AG08396 (cell line): ENCODE measurements around the gene MED26.

Experiments used
- DNase-seq: peaks from one replicate; pipeline ENCODE4 v3.0.0; 2012; ENCODE audit warnings: low spot score, mixed read lengths

Gene MED26

DNA sequence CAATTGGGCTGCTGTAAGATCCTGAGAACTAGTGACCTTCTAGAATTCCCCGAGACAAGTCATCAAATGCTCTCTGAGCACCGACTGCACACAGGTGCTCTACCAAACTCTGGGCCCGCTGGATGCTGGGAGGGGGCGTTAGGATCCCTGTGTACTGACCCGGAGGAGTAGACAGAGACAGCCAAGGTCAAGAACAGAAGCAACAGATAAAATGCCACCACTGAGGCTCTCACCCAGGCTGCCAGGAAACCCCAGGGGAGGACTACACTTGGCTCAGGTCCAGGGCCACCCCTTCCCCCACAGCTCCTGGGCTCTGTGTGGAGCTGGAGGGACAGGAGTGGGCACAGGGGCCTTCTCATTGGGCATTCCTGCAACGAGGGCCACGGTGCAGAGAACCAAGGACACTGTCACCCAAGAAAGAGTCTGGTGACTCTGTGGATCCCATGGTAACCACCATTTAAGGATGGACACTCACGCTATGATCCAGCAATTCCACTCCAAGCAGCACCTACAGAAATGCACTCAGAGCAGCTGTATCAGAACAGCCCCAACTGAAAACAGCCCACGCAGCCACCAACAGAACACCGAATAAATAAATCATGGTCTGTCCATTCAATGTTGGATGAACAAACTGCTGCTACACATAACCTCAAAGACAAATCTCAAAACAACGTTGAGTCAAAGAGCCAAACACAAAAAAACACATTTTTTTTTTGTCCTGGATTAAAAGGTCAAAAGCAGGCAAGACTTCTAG lies 39.0 kb downstream of the MED26 start:
- DNase-seq: no peak

DNA sequence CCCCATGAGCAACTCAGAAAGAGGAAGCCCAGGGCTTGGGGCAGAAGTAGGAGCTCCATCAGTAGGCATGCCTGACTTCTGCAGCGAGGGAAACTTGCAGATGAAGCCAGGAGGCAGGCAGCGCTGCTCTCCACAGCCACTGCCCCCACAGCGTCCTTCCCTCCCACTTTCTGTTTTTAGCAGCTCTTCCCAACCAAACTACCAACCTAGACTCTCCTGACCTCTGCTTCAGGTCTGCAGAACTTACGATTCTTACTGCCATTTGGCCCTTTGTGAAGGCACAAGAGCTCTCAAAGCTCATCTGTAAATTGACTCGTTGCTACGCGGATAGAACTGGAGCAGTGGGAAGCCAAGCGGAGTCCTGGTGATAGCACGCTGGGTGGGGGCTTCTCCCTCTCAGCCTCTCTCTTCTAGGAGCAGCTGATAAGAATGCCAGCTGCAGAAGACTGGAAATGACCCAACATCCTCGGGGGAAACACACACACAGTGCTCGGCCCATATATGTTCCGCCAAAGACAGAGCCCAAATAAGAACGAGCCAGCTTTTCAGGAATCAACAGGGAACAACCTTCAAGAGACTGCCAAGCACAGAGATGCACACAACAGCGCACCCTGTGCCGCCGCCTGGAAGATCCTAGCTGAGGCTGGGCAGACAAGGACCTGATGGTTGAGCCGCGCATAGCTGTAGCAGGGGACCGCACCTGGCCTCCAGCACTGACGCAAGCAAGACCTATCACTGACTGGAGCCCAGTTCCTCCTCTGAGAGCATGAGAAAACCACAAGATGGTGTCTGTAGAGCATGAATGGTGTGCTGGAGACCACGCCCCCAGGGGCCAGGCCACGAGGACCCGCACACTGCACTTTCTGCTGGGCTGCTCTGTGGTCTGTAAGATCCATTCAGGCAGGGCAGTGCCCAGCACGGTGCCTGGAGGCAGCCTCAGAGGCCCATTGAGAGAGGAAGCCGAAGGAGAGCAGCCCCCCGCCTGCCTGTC lies 39.9 kb downstream of the MED26 start:
- no peak for DNase-seq

- no peak for DNase-seq
Measured at GRCh38 chr19:16586991-16587832, 40.8 kb downstream of the MED26 start.

DNA sequence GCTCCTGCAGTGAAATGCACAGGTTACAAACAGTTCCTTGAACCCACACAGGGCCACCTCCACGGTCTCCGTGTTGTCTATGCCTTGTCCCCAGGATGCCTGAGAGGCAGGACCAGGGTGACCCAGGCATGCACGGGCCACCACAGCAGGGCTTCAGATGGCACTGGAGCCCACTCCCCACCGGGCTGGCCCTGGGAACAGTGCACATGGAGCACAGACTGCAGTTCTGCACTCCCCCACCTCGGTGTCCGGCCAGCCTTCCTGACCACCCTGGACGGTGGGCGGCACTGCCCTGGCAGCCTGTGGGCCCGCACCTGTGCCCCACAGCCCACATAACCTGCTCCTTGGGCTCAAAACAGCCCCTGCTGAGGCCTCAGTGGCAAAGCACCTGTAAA lies 41.5 kb downstream of the MED26 start:
- DNase-seq: no peak

GRCh38 chr19:16585808-16586476 lies 42.1 kb downstream of the MED26 start:
- no peak for DNase-seq

DNA sequence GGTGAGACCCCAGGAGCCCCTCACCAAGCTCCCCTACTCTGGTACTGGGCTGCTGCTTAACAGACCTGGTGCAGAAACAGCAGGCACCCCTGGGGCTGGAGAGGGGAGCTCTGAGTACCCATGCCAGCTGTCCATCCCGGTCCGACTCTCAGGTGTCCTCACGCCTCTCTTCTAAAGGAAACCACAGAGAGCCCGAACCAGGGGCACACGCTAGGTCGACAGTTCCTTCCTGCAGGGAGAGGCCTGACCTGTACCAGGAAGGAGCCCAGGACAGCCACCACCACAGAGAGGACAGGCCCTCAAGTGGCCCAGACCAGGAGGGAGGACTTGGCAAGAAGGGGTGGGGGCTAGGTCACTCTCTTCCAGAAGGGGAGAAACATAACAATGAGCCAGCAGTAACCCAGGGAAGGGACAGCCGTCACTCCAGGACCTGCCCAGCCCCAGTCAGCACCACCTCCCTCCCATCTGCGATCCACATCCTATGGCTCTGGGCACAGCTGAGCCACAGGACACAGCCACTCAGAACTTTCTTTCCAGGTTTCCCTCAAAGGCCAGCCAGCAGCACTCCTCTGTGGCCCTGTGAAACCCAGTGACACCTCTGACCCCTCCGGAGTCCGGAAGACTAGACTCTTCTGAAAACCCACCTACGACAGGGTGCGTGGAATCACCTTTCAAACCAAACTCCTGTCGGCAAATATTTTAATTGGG lies 42.8 kb downstream of the MED26 start:
- no peak for DNase-seq

DNA sequence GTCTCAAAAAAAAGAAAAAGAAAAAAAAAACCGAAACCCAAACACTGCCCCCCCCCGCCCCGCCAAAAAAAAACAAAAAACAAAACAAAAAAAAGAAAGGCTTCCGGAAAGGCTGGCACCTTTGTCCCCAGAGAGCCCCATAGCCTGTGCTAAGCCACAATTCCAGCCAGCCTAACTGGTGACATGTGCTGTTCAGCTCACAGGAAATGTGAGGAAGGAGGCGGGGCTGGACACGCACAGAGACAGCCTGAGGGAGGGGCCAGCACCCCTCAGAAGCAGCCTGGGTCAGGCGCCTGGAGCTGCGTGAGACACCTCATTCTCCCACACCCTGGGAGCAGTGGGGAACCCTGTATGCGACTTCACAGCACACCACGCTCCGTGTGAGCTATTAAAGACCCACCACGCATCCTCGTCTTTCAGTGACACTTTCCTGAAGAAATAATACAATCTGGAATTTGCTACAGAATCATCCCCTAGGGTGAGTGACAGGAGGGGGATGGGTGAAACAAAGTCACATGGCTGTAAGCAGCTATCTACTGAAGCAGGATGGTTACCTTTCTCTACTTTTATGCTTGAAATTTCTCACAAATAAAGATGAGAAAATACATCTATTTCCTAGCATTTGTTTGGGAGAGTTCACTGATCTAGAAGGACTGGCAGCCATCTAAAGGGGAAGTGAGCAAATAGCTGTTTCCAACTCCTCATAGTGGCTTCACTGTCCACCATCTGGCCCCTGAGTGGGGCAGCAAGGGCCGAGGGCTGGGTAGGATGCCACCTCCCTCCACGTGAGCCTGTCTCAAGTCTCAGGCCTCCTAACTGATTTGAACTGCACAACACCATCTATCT lies 43.5 kb downstream of the MED26 start:
- DNase-seq: peak; percentile 83

DNA sequence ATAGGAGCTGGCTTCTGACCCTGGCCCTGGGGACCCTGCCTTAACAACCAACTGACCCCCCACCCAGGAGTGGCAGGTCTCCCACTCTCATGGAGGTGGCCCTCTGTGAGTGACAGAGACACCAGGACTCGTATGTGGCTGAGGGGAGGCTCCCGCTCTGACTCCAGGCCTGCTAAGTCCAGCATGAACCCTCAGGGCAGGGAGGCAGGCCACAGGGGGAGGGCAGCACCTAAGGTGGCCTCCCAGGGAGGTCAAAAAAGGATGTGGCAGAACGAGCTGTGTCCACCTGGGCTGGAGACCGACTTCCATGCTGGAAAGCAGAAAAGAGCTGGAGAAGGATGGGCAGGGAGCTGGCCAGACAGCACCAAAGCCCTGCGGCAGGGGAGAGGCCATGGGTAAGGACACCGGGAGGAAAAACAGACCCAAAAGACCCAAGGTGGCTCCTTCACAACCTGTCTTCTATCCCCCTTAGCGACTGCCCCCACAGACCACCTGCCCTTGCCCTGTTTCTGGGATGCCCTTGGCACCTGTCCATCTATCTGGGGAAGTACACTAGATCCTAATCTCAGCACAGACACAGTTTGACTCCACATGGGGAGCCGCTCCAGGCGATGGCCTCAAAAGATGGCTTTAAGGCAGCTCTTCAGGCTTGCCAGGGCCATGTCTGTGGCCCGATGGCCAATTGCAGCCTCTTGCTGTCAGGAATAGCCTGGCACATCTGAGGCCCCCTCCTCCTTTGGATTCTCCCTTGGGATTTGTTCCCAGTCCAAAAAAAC lies 45.3 kb downstream of the MED26 start:
- DNase-seq: no peak

DNA sequence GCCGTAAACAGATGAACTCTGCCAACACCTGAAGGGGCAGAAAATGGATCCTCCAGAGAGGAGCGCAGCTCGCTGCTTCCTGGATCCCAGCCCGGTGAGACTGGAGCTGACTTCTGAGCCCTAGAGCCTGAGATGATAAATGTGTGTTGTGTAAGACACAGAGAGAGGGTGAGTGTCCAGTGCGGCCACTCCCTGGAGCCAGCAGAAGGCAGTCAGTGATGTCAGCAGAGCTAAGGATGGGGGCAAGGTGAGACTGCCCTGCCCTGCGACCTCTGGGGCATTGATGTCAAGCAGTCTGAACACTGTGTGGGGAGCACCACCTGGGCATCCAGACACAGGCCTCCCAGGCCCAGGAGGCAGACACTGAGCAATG lies 46.0 kb downstream of the MED26 start:
- DNase-seq: no peak

DNA sequence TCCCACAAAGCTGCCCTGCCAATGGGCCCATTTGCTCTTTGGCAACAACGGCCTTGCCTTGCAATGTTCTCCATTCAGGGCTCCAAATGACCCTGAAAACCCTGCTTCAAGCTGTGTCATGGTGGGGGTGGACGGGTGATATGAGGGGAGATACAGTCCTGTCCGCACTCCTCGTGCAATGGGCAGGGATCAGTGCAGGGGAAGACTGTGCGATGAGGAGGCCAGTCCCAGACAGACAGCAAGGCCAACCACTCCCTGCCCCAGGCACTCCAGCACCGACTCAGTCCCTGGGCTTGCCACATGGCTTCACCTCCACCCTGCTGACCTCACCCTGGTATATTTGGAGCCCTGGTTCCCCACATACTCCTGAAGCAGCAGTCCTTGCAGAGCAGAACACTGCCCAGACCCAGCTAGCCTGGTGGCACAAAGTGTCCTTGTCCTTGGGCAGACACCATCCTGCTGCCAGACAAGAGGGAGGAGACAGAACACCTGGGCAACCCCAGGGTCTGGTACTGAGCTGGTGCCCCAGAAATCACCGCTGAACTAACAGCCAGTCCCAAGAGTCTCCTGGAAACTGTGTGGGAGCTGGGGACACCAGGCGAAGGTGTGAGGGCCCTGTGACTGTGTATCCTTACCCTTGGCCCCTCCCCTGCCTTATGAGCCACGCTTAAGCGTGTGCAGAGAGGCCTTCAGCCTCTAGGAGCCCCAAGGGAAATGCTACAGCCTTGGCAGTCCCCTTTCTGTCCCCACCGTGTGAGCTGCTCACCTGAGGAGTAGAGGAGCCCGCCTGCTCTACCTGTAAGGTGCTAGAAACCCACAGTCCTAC lies 46.6 kb downstream of the MED26 start:
- no peak for DNase-seq

GRCh38 chr19:16579381-16579780 lies 48.6 kb downstream of the MED26 start:
- no peak for DNase-seq

DNA sequence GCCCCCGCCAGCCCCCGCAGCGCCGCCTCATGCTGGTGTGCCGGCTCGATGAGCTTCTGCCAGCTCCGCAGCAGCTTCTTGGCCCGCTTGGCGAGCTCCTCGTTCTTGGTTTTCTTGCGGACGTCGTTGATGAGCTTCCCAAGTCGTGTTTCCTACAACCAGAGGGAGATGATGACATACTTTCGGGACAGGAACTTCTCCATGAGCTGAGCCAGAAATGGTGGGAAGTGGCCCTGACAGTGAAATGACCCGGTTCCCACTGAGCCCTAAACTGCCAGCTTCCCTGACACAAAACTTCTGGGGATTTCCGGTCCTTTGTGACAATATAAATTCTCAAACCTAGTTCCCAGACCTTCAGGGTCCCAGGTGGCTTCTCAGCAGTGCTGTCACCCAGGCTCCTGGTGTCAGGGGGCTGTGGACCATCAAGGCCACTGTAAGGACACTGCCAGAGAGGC lies 50.4 kb downstream of the MED26 start:
- no peak for DNase-seq

DNA sequence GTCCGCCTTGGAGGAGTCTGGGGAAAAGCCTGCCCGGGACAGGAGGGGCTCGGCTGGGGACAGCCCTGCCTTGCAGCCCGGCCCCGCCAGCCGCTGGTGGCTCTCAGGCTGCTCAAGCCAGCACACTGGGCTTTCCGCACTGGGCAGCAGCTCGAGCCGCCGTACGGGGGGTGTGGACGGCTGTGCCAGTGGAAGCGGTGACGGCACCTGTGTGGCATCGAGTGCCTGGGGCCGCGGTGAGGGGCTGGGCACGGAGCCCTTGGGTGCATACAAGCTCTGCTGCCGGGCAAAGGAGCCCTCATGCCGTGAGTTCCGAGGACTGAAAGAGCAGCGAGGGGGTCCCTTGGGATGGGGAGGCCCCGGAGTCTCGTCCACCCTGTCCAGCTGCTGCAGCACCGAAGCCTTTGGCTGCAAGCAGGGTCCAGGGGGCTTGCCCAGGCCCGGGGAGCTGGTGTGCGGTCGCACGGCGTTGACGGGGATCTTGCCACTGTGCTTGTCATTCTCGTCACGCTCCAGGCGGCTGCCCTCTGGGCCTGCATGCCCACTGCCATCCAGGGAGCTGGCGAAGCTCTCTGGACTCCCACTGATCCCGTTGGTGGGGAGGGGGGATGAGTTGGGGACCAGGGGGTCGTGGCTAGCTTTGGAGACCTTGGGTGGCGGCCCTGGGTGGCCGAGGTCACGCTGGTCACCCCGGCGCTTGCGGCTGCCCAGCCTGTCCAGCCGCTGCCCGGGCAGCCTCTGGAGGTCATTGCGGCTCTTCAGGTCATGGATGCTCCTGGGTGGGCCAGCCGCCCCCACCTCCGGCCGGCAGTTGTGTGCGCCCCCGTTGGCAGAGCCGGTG lies 51.1 kb downstream of the MED26 start:
- DNase-seq: no peak

- no peak for DNase-seq
Measured at GRCh38 chr19:16575861-16576689, 51.9 kb downstream of the MED26 start.

DNA sequence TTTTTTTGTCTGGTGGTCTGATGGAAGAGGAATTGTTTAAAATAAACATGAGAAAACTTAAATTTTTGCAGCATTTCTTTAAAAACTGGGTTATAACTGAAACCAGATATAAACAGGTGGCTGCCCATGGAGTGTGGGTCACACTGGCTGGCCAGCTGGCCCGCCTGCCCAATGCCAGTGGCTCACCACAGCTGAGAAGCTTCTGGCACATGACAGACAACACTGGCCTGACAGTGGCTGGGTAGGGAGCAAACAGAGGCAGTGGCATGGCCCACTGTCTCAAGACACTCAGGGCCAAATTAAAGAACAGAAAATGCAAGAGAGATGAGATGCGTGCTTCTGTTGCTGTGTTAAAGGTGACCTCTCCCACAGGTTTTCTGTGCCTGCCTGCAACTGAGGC lies 52.7 kb downstream of the MED26 start:
- no peak for DNase-seq

DNA sequence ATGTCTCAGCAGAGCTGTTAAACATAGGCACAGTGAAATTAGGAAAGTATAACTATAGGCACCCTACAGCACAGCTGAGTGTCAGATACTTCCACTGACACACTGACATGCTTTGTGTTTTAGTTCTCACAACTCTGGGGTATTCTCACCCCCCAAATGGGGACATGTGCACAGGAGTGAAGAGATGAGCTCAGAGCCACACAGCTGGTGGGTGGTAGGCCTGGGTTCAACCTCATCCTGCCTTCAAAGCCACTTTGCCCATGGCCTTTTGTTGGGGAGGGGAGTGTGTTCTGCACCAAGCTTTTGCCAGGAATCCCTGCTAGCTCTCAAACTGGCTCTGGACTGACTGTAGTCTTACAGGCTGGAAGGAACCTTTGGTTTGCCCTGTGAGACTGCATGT lies 54.1 kb downstream of the MED26 start:
- no peak for DNase-seq

GRCh38 chr19:16573296-16573695 lies 54.7 kb downstream of the MED26 start:
- DNase-seq: no peak
